T-helper 2 cell treated with Interferon-gamma antibody and Interleukin-4, amounts not matched to agents 5 μg/mL and 100 μg/mL, for 36 hours (primary cell): ENCODE measurements around the gene CEP128.

Experiments used
- DNase-seq: peaks from one replicate; pipeline ENCODE4 v3.0.0; 2021; ENCODE audit warnings: low spot score
- H3K27ac Mint-ChIP-seq: one replicate; pipeline ENCODE4 v1.8.0; 2021; ENCODE audit warnings: mild to moderate bottlenecking, mixed read lengths
- H3K27me3 Mint-ChIP-seq: one replicate; pipeline ENCODE4 v1.8.0; 2021; ENCODE audit warnings: low read depth, mixed read lengths
- H3K36me3 Mint-ChIP-seq: one replicate; pipeline ENCODE4 v1.8.0; 2021; ENCODE audit warnings: low read depth, mixed read lengths
- H3K4me1 Mint-ChIP-seq: one replicate; pipeline ENCODE4 v1.8.0; 2021; ENCODE audit warnings: low read depth, mixed read lengths
- H3K4me3 Mint-ChIP-seq: one replicate; pipeline ENCODE4 v1.8.0; 2022; ENCODE audit warnings: mild to moderate bottlenecking, moderate library complexity, mixed read lengths
- H3K9me3 Mint-ChIP-seq: one replicate; pipeline ENCODE4 v1.8.0; 2021; ENCODE audit warnings: mixed read lengths

Gene CEP128

DNA sequence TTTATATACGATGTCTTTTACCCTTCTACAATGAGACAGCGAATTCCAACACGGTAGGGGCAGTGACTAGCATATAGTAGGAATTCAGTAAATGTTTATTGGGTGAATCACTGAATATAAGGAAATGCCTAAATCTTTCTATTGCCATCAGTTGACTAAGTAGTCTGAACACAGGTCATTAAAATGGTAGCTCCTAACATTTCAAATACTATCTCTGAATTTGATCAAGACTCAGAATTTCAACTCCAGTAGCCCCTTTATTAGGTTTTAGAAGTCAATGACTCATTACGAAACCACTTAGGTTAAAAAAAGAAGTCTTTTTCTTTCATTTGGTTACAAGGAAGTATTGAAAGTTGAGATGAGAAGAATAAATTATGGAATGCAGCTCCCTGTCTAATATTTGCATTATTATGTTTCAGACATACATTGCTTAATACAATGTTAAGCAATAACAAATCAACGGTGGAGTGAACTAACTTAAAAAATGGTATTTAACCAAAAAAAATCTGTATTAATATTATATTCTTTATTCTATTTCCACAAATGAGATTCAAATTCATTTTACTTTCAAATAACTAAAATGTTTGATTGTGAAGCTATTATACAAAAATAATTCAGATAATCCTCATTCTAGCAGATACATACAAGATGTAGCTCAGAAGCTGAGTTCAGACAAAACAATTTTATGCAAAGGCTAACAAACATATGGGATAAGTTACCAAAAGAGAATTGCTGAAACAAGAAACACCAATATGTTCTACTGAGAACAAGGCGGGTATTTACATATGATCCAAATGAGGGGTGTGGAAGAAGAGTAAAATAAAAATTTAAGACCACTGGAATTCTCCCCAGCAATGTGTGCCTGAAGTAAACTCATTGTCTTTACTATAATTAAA is 302.7 kb downstream of the CEP128 start:
- H3K27me3 Mint-ChIP-seq: no peaks in the 10 kb centered on the region
- H3K4me3 Mint-ChIP-seq: no peak overlapping the region
- H3K27ac Mint-ChIP-seq: no peak overlapping the region
- no peaks in the 10 kb centered on the region for H3K4me1 Mint-ChIP-seq
- no peaks in the 10 kb centered on the region for H3K36me3 Mint-ChIP-seq
- DNase-seq: no peak
- no peaks in the 10 kb centered on the region for H3K9me3 Mint-ChIP-seq

DNA sequence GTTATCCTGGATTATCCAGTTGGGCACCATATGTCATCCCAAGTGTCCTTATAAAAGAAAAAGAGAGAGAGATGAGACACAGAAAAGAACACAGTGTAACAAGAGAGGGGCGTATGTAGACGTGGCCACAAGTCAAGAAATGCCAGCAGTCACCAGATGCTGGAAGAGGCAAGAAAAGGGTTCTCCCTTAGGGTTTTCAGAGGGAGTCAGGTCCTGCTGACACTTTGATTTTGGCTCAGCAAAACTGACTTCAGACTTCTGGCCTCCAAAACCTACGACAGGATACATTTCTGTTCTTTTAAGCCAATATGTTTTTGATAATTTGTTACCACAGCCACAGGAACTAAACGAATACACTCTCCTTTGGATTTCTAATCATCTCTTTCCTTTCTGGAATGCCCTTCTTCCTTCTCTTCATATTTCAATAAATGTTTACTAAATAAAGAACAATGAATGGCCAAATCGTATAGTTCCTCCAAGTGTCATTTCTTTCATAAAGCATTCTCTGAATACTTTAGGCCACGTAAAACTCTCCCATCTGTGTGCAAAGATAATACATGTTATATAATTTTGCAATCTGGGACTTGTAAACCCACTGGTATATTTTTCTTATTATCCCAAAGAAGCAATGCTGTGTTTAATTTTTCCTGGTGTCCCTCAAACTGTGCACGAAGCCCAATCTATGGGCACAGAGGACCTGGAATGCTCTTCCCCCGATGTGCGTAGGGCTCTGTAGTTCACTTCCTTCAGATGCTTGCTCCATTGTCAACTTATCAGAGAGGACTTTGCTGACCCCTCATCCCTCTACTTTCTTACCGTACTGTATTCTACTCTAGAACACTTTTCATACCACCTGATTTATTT is 303.6 kb downstream of the CEP128 start:
- H3K4me1 Mint-ChIP-seq: no peaks in the 10 kb centered on the region
- H3K27ac Mint-ChIP-seq: no peak overlapping the region
- H3K4me3 Mint-ChIP-seq: no peak overlapping the region
- H3K27me3 Mint-ChIP-seq: no peaks in the 10 kb centered on the region
- no peaks in the 10 kb centered on the region for H3K36me3 Mint-ChIP-seq
- DNase-seq: no peak
- H3K9me3 Mint-ChIP-seq: no peaks in the 10 kb centered on the region

DNA sequence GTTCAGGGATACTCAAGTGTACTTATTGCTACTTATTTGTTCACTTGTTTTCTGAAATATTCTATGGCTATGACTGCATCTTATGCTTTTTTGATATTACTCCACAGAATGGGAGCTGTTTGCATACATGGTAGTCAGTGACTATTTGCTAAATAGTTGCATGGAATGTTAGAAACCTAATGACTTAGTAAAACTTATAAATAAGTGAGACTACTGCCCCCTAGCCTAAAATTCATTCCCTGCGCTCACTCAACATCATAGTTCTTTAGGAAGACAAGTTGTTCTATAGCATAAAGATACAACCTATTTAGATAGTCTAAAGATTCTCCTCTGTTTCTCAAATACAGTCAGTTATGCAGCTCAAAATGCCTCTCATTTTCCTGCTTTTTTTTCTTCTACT is 305.5 kb downstream of the CEP128 start:
- Mint-ChIP-seq H3K27me3 (no peaks in the 10 kb centered on the region), H3K9me3 (no peaks in the 10 kb centered on the region)

DNA sequence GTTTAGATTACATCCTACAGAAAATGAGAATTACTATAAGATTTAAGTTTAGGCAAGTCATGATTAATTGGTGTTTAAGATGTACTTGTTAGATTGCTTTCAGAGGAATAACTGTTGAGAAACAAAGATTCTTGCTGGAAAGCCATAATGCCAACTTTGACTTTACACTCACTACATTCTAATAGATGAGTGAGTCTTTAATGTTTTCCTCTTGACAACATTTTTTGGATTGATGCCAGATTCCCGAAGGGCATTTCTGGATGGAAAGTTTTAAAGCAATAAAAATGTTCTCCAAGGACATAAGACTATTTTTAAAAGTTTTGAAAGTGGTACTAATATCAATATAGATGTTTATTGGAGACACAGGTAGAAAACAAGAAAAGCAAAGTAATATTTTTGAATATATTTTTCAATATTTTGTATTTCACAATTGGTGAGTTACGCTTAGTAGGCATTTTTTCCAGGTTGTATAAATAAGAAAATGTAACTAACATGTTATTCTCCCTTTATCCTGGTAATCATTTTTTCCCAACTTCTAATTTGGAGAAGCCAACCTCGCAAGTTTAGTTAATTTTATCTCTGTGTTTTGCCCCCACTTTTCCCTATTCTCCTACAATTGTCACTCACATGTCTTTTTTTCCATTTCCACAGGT is 307.3 kb downstream of the CEP128 start:
- Mint-ChIP-seq H3K36me3 (no peaks in the 10 kb centered on the region), H3K4me3 (no peak overlapping the region), H3K27ac (no peak overlapping the region), H3K27me3 (no peaks in the 10 kb centered on the region), H3K9me3 (no peaks in the 10 kb centered on the region), H3K4me1 (no peaks in the 10 kb centered on the region)
- no peak for DNase-seq

More for the DNA sequence above, 305.5 kb downstream of the CEP128 start:
- Mint-ChIP-seq H3K36me3 (no peaks in the 10 kb centered on the region), H3K4me1 (no peaks in the 10 kb centered on the region), H3K27ac (no peak overlapping the region), H3K4me3 (no peak overlapping the region)
- DNase-seq: no peak

- H3K9me3 Mint-ChIP-seq: peaks cover 11% of the 10 kb centered on the region
- no peaks in the 10 kb centered on the region for H3K27me3 Mint-ChIP-seq
- no peak overlapping the region for H3K4me3 Mint-ChIP-seq
- no peaks in the 10 kb centered on the region for H3K4me1 Mint-ChIP-seq
- no peak overlapping the region for H3K27ac Mint-ChIP-seq
- DNase-seq: no peak
- no peaks in the 10 kb centered on the region for H3K36me3 Mint-ChIP-seq
Observed at GRCh38 chr14:80629606-80630005, 311.9 kb downstream of the CEP128 start.

- no peak for DNase-seq
- H3K27ac Mint-ChIP-seq: no peak overlapping the region
- H3K27me3 Mint-ChIP-seq: no peaks in the 10 kb centered on the region
- no peaks in the 10 kb centered on the region for H3K4me1 Mint-ChIP-seq
- no peaks in the 10 kb centered on the region for H3K36me3 Mint-ChIP-seq
- H3K9me3 Mint-ChIP-seq: peaks cover 13% of the 10 kb centered on the region
- H3K4me3 Mint-ChIP-seq: no peak overlapping the region
Observed at GRCh38 chr14:80628547-80628946, 313.0 kb downstream of the CEP128 start.

DNA sequence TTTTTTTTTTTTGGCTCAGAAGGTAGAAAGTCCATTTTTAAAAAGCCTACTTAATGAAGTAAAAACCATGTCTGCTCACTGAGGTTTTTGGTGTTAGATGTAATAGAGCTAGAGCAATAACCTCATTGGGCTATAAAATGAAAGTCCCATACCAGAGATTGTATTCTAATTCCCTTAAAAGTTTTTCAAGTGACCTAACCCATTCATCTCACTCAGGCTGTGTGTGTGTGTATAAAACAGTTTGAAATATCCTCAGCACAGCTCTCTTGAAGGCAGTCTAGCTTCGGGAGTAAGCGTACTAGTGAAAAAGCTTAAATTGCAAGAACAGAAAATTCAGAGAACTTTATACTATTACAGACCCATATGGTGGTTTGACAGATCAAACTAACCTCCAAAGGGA is 313.8 kb downstream of the CEP128 start:
- H3K9me3 Mint-ChIP-seq: peaks cover 13% of the 10 kb centered on the region
- H3K4me3 Mint-ChIP-seq: no peak overlapping the region
- H3K4me1 Mint-ChIP-seq: no peaks in the 10 kb centered on the region
- H3K27me3 Mint-ChIP-seq: no peaks in the 10 kb centered on the region
- H3K27ac Mint-ChIP-seq: no peak overlapping the region
- H3K36me3 Mint-ChIP-seq: no peaks in the 10 kb centered on the region
- DNase-seq: no peak

DNA sequence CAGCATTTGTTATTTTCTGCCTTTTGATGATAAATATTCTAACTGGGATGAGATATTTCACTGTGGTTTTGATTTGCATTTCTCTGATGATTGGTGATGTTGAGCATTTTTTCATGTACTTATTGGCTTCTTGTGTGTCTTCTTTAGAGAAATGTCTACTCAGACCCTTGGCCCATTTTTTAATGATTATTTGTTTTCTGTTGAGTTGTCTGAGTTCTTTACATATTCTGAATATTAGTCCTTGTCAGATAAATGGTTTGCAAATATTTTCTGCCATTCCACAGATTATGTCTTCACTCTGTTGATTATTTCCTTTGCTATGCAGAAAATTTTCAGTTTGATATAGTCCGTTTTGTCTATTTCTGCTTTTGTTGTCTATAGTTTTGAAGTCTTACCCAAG is 317.0 kb downstream of the CEP128 start:
- no peak for DNase-seq
- Mint-ChIP-seq H3K9me3 (peaks cover 13% of the 10 kb centered on the region), H3K4me3 (no peak overlapping the region), H3K4me1 (no peaks in the 10 kb centered on the region), H3K27me3 (no peaks in the 10 kb centered on the region), H3K27ac (no peak overlapping the region), H3K36me3 (no peaks in the 10 kb centered on the region)

- DNase-seq: no peak
- no peak overlapping the region for H3K27ac Mint-ChIP-seq
- H3K9me3 Mint-ChIP-seq: peaks cover 13% of the 10 kb centered on the region
Observed at GRCh38 chr14:80621701-80622100, 319.8 kb downstream of the CEP128 start.

DNA sequence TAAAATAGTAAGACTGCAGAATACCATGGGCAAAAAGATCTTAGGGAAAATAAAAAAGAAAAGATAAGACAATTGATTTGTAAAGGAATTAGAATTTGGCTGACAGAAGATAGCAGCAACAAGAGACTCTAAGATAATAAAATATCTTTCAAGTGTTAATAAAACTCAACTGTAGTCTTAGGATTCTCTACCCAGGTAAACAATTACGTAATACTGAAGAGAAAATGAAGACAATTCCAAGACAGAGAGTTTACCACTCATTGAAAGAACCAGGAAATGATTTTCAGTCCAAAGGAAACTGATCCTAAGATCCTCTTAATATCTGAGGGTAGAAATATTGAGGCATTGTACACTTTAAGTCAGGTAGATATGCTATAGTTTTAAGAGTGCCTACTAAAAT is 321.1 kb downstream of the CEP128 start:
- Mint-ChIP-seq H3K27ac (no peak overlapping the region), H3K4me3 (no peak overlapping the region), H3K9me3 (peaks cover 10% of the 10 kb centered on the region), H3K36me3 (no peaks in the 10 kb centered on the region), H3K27me3 (no peaks in the 10 kb centered on the region), H3K4me1 (no peaks in the 10 kb centered on the region)
- no peak for DNase-seq

More at GRCh38 chr14:80621701-80622100, 319.8 kb downstream of the CEP128 start:
- Mint-ChIP-seq H3K4me1 (no peaks in the 10 kb centered on the region), H3K27me3 (no peaks in the 10 kb centered on the region), H3K36me3 (no peaks in the 10 kb centered on the region), H3K4me3 (no peak overlapping the region)

DNA sequence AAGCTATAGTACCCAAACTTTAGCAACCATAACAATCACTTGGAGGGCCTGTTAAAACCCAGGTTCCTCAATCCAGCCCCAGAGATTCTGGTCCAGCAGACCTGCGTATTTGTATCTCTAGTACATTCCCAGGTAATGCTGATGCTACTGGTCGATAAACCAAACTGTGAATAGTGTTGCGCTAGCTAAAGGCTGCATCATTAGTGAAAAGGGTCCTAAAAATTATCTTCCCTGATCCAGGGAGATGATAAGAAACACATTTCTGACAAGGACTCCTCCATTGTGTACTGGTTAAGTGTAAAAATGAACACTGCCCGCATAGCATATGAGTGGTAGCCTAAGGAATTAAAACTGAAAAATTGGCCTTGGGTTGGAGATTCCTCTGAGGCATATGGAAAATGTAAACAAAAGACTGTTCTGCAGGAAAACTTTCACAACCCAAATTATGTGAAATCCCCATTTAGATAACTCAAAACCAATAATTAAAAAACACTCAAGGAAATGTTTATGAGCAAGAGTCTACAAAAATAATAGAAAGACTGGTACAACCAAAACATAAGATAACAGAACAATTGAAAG is 322.7 kb downstream of the CEP128 start:
- no peak overlapping the region for H3K27ac Mint-ChIP-seq
- no peak overlapping the region for H3K4me3 Mint-ChIP-seq
- no peak for DNase-seq
- H3K36me3 Mint-ChIP-seq: no peaks in the 10 kb centered on the region
- H3K4me1 Mint-ChIP-seq: no peaks in the 10 kb centered on the region
- H3K27me3 Mint-ChIP-seq: no peaks in the 10 kb centered on the region
- no peaks in the 10 kb centered on the region for H3K9me3 Mint-ChIP-seq

GRCh38 chr14:80615831-80616230 is 325.7 kb downstream of the CEP128 start:
- no peaks in the 10 kb centered on the region for H3K36me3 Mint-ChIP-seq
- no peak overlapping the region for H3K4me3 Mint-ChIP-seq
- no peaks in the 10 kb centered on the region for H3K9me3 Mint-ChIP-seq
- no peak overlapping the region for H3K27ac Mint-ChIP-seq
- no peaks in the 10 kb centered on the region for H3K27me3 Mint-ChIP-seq
- no peak for DNase-seq
- H3K4me1 Mint-ChIP-seq: no peaks in the 10 kb centered on the region

GRCh38 chr14:80609055-80609454 is 332.5 kb downstream of the CEP128 start:
- Mint-ChIP-seq H3K4me1 (no peaks in the 10 kb centered on the region), H3K36me3 (no peaks in the 10 kb centered on the region), H3K27ac (no peak overlapping the region), H3K4me3 (no peak overlapping the region), H3K9me3 (no peaks in the 10 kb centered on the region), H3K27me3 (no peaks in the 10 kb centered on the region)
- DNase-seq: no peak
